ENCODE data around the gene PTPRE.

The PTPRE gene

GRCh38 chr10:127905001-127905847, 1.7 kb upstream of the PTPRE start:
- peaks cover 0 to 3% of the 10 kb centered on the region in 2 donors for H3K27me3 ChIP-seq (ENCODE audit: control insufficient read depth in 2 of 2, insufficient read depth in 2 of 2, low read length in 2 of 2)
- H3K27ac ChIP-seq (ENCODE audit: low read depth in 2 of 2, low read length in 2 of 2): peak overlapping the region in 1 of 2 donors; percentile 84
- H3K9ac ChIP-seq (ENCODE audit: low read depth in 1 of 2, low read length in 2 of 2): peak overlapping the region in 1 of 2 donors; percentile 5
- peaks cover 15 to 41% of the 10 kb centered on the region in 2 donors for H3K4me1 ChIP-seq (ENCODE audit: control insufficient read depth in 2 of 2, insufficient read depth in 2 of 2, low read length in 2 of 2)
- no peaks in the 10 kb centered on the region for H3K36me3 ChIP-seq (ENCODE audit: control insufficient read depth in 2 of 2, insufficient read depth in 2 of 2, low read length in 2 of 2)
- H3K9me3 ChIP-seq (ENCODE audit: control insufficient read depth in 2 of 2, low read length in 2 of 2): no peaks in the 10 kb centered on the region
- no peak overlapping the region for H3K4me3 ChIP-seq (ENCODE audit: low read length in 2 of 2)

DNA sequence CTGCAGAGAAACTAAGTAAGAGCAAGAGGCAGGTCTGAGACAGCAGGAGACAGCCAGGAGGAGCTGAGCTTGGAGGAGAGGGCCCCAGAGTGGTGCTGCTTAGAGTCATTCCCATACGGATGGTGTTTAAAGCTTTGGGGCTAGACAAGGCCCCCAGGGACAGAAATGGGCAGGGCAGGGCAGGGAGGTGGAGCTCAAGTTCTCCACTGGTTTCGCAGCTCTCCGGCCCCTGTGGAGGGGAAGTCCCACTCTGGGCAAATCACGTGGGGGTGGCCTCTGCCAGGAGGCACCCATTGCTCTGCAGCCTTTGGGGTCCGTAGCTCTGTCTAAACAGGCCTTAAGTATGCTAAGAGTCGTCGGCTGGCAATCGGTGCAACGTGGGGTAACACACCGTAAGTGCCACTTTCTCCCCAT, 1.0 kb upstream of the PTPRE start:
- Histone ChIP-seq H3K9ac (ENCODE audit: low read depth in 1 of 2, low read length in 2 of 2) (peak overlapping the region in 1 of 2 donors; percentile 5), H3K27me3 (ENCODE audit: control insufficient read depth in 2 of 2, insufficient read depth in 2 of 2, low read length in 2 of 2) (peaks cover 0 to 3% of the 10 kb centered on the region in 2 donors), H3K4me1 (ENCODE audit: control insufficient read depth in 2 of 2, insufficient read depth in 2 of 2, low read length in 2 of 2) (peaks cover 19 to 43% of the 10 kb centered on the region in 2 donors), H3K36me3 (ENCODE audit: control insufficient read depth in 2 of 2, insufficient read depth in 2 of 2, low read length in 2 of 2) (no peaks in the 10 kb centered on the region), H3K4me3 (ENCODE audit: low read length in 2 of 2) (no peak overlapping the region), H3K9me3 (ENCODE audit: control insufficient read depth in 2 of 2, low read length in 2 of 2) (no peaks in the 10 kb centered on the region), H3K27ac (ENCODE audit: low read depth in 2 of 2, low read length in 2 of 2) (peak overlapping the region; percentile 82 to 84)

- peak overlapping the region; percentile 67 to 70 for H3K4me3 ChIP-seq (ENCODE audit: low read length in 2 of 2)
- H3K9ac ChIP-seq (ENCODE audit: low read depth in 1 of 2, low read length in 2 of 2): peak overlapping the region; percentile 65 to 83
- H3K36me3 ChIP-seq (ENCODE audit: control insufficient read depth in 2 of 2, insufficient read depth in 2 of 2, low read length in 2 of 2): no peaks in the 10 kb centered on the region
- H3K4me1 ChIP-seq (ENCODE audit: control insufficient read depth in 2 of 2, insufficient read depth in 2 of 2, low read length in 2 of 2): peaks cover 19 to 43% of the 10 kb centered on the region in 2 donors
- peaks cover 0 to 3% of the 10 kb centered on the region in 2 donors for H3K27me3 ChIP-seq (ENCODE audit: control insufficient read depth in 2 of 2, insufficient read depth in 2 of 2, low read length in 2 of 2)
- peak overlapping the region; percentile 82 to 84 for H3K27ac ChIP-seq (ENCODE audit: low read depth in 2 of 2, low read length in 2 of 2)
- H3K9me3 ChIP-seq (ENCODE audit: control insufficient read depth in 2 of 2, low read length in 2 of 2): no peaks in the 10 kb centered on the region
These were observed 655 bp downstream of the PTPRE start for GRCh38 chr10:127907411-127908105.

DNA sequence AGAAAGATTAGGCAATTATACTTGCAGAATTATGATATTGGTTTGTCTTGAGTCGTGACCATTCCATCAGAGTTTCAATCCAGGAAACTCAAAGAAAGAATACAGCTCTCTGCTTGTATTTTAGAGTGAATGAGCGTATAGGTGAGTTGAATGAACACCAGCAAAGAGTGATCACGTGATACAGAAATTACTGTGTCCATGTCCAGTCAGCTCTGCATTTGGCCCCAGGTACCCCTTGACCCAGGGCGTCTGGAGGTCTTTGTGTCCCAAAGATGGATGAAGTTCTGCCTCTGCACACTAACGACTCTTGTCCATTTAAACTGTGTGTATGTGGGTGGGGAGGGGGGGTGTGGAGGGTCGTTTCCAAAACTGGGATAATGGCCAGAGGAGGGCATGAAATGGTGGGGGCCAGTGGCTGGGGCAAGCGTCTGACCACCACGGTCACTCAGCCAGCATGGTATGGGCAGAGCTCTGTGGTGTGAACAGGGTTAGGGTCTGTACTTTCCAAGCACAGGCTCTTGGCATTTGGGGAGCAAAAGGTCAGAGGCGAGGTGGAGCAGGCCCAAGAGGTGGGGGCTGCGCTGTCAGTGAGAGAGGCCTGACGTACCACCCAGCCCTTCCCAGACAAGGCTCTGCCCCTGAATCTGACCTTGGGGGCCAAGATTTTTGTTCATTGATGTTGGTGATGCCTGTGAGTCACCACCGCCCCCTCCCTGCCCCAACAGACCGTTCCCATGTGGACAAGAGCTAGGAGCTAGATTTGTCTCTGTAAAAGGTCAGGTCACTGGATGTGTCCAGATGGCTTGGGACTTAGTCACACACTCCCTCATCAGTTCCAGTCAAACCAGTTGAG, 1.4 kb downstream of the PTPRE start:
- Histone ChIP-seq H3K4me3 (ENCODE audit: low read length in 2 of 2) (peak overlapping the region; percentile 67 to 70), H3K36me3 (ENCODE audit: control insufficient read depth in 2 of 2, insufficient read depth in 2 of 2, low read length in 2 of 2) (no peaks in the 10 kb centered on the region), H3K27ac (ENCODE audit: low read depth in 2 of 2, low read length in 2 of 2) (peak overlapping the region; percentile 82 to 84), H3K9me3 (ENCODE audit: control insufficient read depth in 2 of 2, low read length in 2 of 2) (no peaks in the 10 kb centered on the region), H3K4me1 (ENCODE audit: control insufficient read depth in 2 of 2, insufficient read depth in 2 of 2, low read length in 2 of 2) (peaks cover 19 to 43% of the 10 kb centered on the region in 2 donors), H3K27me3 (ENCODE audit: control insufficient read depth in 2 of 2, insufficient read depth in 2 of 2, low read length in 2 of 2) (peaks cover 0 to 3% of the 10 kb centered on the region in 2 donors), H3K9ac (ENCODE audit: low read depth in 1 of 2, low read length in 2 of 2) (peak overlapping the region; percentile 65 to 83)

GRCh38 chr10:127908959-127909267, 2.0 kb downstream of the PTPRE start:
- H3K9me3 ChIP-seq (ENCODE audit: control insufficient read depth in 2 of 2, low read length in 2 of 2): no peaks in the 10 kb centered on the region
- H3K4me3 ChIP-seq (ENCODE audit: low read length in 2 of 2): no peak overlapping the region
- peak overlapping the region in 1 of 2 donors; percentile 14 for H3K9ac ChIP-seq (ENCODE audit: low read depth in 1 of 2, low read length in 2 of 2)
- H3K4me1 ChIP-seq (ENCODE audit: control insufficient read depth in 2 of 2, insufficient read depth in 2 of 2, low read length in 2 of 2): peaks cover 19 to 43% of the 10 kb centered on the region in 2 donors
- H3K27me3 ChIP-seq (ENCODE audit: control insufficient read depth in 2 of 2, insufficient read depth in 2 of 2, low read length in 2 of 2): peaks cover 0 to 3% of the 10 kb centered on the region in 2 donors
- H3K27ac ChIP-seq (ENCODE audit: low read depth in 2 of 2, low read length in 2 of 2): peak overlapping the region in 1 of 2 donors; percentile 23
- no peaks in the 10 kb centered on the region for H3K36me3 ChIP-seq (ENCODE audit: control insufficient read depth in 2 of 2, insufficient read depth in 2 of 2, low read length in 2 of 2)

DNA sequence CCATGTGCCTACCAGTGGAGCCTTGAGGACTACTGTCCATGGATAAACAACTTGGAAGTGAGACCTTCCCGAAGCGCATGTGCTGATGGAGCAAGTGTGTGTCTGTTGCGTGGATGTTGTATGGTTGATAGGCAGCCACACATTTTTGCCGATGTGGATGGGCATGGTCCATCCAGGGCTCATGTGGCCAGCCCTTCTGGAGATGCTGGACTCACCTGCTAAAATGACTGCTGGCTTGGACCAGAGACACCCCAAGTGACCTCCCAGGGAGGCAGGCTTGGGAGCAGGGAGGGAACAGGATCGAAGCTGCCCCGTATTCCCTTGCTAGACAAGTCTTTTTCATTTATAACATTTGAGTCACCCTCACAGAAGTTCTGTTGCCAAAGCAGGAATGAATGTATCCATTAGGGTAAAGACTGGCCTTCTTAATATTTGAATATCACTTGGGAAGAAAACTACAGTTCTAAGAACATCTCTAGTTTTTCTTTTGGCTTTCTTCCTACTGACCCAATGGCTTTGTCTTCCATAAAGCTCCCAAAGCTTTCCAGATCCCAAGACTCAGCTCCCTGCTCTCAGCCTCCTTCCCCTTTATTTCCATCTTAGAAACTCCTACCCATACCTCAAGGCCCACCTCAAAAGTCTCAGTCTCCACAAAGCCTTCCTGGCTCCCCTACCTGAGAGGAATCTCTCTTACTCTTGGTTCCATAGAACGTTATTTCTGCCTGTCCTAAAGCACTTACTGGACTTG, 3.0 kb downstream of the PTPRE start:
- H3K27me3 ChIP-seq (ENCODE audit: control insufficient read depth in 2 of 2, insufficient read depth in 2 of 2, low read length in 2 of 2): peaks cover 0 to 3% of the 10 kb centered on the region in 2 donors
- peaks cover 19 to 35% of the 10 kb centered on the region in 2 donors for H3K4me1 ChIP-seq (ENCODE audit: control insufficient read depth in 2 of 2, insufficient read depth in 2 of 2, low read length in 2 of 2)
- no peak overlapping the region for H3K27ac ChIP-seq (ENCODE audit: low read depth in 2 of 2, low read length in 2 of 2)
- H3K9me3 ChIP-seq (ENCODE audit: control insufficient read depth in 2 of 2, low read length in 2 of 2): no peaks in the 10 kb centered on the region
- H3K36me3 ChIP-seq (ENCODE audit: control insufficient read depth in 2 of 2, insufficient read depth in 2 of 2, low read length in 2 of 2): no peaks in the 10 kb centered on the region
- H3K9ac ChIP-seq (ENCODE audit: low read depth in 1 of 2, low read length in 2 of 2): no peak overlapping the region
- no peak overlapping the region for H3K4me3 ChIP-seq (ENCODE audit: low read length in 2 of 2)

DNA sequence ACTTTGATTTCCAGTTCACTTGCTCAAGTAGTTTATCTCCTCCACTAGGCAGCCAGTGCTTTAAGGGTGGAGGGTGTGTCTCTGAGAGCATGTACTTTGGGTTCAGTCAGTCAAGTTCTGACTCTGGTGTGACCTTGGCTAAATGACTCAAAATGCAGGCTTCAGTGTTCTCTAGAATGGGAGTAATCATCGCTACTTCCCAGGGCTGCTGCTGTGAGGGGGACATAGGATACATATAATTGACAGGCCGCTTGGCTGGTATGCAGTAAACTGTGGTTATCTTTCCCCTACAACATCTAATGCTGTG, 3.5 kb downstream of the PTPRE start:
- Histone ChIP-seq H3K27me3 (ENCODE audit: control insufficient read depth in 2 of 2, insufficient read depth in 2 of 2, low read length in 2 of 2) (peaks cover 0 to 3% of the 10 kb centered on the region in 2 donors), H3K4me3 (ENCODE audit: low read length in 2 of 2) (no peak overlapping the region), H3K9me3 (ENCODE audit: control insufficient read depth in 2 of 2, low read length in 2 of 2) (no peaks in the 10 kb centered on the region), H3K36me3 (ENCODE audit: control insufficient read depth in 2 of 2, insufficient read depth in 2 of 2, low read length in 2 of 2) (no peaks in the 10 kb centered on the region), H3K9ac (ENCODE audit: low read depth in 1 of 2, low read length in 2 of 2) (no peak overlapping the region), H3K27ac (ENCODE audit: low read depth in 2 of 2, low read length in 2 of 2) (no peak overlapping the region), H3K4me1 (ENCODE audit: control insufficient read depth in 2 of 2, insufficient read depth in 2 of 2, low read length in 2 of 2) (peaks cover 19 to 30% of the 10 kb centered on the region in 2 donors)

- peaks cover 12 to 21% of the 10 kb centered on the region in 2 donors for H3K4me1 ChIP-seq (ENCODE audit: control insufficient read depth in 2 of 2, insufficient read depth in 2 of 2, low read length in 2 of 2)
- no peak overlapping the region for H3K9ac ChIP-seq (ENCODE audit: low read depth in 1 of 2, low read length in 2 of 2)
- no peaks in the 10 kb centered on the region for H3K36me3 ChIP-seq (ENCODE audit: control insufficient read depth in 2 of 2, insufficient read depth in 2 of 2, low read length in 2 of 2)
- H3K27me3 ChIP-seq (ENCODE audit: control insufficient read depth in 2 of 2, insufficient read depth in 2 of 2, low read length in 2 of 2): peaks cover 0 to 3% of the 10 kb centered on the region in 2 donors
- no peaks in the 10 kb centered on the region for H3K9me3 ChIP-seq (ENCODE audit: control insufficient read depth in 2 of 2, low read length in 2 of 2)
- H3K27ac ChIP-seq (ENCODE audit: low read depth in 2 of 2, low read length in 2 of 2): no peak overlapping the region
- H3K4me3 ChIP-seq (ENCODE audit: low read length in 2 of 2): no peak overlapping the region
These were observed 4.4 kb downstream of the PTPRE start for GRCh38 chr10:127911218-127911866.

DNA sequence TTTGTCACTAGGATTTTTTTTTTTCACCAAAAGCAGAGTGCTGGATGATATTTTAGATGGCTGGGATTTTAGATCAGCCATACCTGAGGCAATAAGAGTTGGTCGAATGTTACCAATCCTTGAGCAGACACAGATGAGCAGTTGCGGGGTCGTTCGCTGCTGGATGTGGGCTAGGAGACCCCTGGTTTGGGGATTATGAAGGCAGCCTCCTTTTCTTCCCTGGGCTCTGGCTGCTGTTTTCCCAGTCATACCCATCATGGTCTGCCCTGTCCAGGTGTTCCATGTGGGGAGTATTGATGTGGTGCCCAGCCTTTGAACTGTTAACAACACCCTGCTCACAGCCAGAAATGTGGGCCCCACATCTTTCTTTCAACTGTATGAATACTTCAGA, 5.0 kb downstream of the PTPRE start:
- no peak overlapping the region for H3K27ac ChIP-seq (ENCODE audit: low read depth in 2 of 2, low read length in 2 of 2)
- H3K9me3 ChIP-seq (ENCODE audit: control insufficient read depth in 2 of 2, low read length in 2 of 2): no peaks in the 10 kb centered on the region
- H3K27me3 ChIP-seq (ENCODE audit: control insufficient read depth in 2 of 2, insufficient read depth in 2 of 2, low read length in 2 of 2): peaks cover 0 to 3% of the 10 kb centered on the region in 2 donors
- peaks cover 10 to 16% of the 10 kb centered on the region in 2 donors for H3K4me1 ChIP-seq (ENCODE audit: control insufficient read depth in 2 of 2, insufficient read depth in 2 of 2, low read length in 2 of 2)
- no peak overlapping the region for H3K4me3 ChIP-seq (ENCODE audit: low read length in 2 of 2)
- no peak overlapping the region for H3K9ac ChIP-seq (ENCODE audit: low read depth in 1 of 2, low read length in 2 of 2)
- H3K36me3 ChIP-seq (ENCODE audit: control insufficient read depth in 2 of 2, insufficient read depth in 2 of 2, low read length in 2 of 2): no peaks in the 10 kb centered on the region
